NCI-H2081 treated with DMSO at 0.1 percent for 48 hours (cell line): ENCODE measurements around the gene SDHA.
"Not testable (repeated sequence)": the region's sequence is repeated elsewhere in the genome, so short reads cannot be mapped to it uniquely, and the experiment has no call there.

Source experiments
- DNase-seq: peaks from one replicate; lab custom pipeline; 2025; lab: John Stamatoyannopoulos, UW

SDHA gene

DNA sequence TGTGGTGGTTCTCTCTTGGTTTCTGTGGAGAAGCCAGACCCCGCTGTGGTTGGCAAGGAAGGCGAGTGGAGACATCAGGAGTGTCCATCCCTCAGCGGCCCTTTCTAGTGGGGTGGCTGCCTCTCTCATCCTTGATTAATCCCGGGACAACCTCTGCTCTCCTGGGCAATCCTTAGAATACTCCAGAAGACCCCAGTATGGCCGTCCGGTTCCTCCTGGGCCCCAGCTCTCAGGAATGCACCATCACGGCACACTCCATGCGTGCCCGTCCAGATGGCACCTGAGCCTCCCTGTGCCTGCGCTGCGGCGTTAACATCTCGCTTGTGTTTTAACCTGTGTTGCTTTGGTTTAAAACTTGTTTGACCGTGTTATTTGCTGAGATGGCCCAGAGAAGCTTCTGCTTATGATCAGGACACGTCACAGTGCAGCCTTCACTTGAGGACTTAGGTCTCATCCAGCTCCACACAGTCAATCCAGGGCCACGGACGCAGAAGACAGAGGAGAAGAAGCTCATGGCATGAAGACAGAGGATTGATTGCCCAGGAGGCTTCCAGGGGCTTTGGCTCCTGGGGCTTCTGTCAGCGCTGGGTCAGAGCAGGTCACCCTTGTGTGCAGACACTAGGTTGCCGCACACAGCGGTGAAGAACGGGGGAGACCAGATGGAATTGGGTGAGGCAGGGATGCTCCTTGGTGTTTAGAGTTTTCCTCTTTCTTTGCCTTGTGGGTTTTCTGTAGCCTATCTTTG is 82.7 kb downstream of the SDHA start:
- DNase-seq = not testable (repeated sequence)

DNA sequence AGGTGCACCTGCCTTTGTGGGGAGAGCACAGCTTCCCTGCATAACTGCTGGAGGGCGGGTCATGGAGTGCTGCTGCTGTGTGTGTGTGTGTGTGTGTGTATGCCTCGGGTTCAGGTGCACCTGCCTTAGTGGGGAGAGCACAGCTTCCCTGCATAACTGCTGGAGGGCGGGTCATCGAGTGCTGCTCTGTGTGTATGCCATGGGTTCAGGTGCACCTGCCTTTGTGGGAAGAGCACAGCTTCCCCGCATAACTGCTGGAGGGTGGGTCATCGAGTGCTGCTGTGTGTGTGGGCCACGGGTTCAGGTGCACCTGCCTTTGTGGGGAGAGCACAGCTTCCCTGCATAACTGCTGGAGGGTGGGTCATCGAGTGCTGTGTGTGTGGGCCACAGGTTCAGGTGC is 84.3 kb downstream of the SDHA start:
- not testable (repeated sequence) for DNase-seq

DNA sequence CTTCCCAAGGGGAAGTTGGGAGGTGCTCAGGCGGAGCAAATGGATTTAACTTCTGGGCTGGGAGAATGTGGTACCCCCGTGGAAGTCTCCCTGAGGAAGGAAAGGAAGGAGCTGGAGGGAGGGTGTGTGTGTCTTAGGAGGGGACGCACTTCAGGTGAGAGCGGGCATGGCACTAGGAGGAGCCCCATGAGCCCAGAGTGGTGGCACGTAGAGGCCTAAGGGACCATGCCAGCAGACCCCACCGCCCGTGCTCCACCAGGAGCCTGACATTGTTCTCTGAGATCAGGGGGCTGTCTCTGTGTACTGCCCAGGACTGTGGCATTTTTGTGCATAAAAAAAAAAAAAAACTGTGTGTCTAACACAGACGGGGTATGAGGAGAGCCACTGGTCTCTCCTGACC is 84.8 kb downstream of the SDHA start:
- no peak for DNase-seq

DNA sequence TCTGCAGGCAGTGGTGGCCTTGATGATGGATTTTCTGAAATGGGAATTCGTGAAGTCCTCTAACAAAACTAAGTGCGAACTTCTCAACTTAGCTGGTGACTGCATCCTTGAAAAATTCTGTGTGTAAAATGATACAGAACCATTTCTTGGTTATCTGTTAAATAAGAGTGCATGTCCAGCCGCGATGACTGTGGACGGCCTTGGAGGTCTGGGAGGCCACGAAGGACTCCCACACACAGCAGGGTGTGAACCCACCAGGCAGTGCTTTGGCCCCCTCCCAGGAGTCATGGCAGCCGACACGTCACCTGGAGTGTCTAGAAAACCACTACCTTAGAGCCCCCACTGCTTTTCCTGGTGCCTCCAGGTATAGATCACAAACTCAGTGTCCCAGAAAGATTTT is 85.6 kb downstream of the SDHA start:
- DNase-seq = not testable (repeated sequence)

DNA sequence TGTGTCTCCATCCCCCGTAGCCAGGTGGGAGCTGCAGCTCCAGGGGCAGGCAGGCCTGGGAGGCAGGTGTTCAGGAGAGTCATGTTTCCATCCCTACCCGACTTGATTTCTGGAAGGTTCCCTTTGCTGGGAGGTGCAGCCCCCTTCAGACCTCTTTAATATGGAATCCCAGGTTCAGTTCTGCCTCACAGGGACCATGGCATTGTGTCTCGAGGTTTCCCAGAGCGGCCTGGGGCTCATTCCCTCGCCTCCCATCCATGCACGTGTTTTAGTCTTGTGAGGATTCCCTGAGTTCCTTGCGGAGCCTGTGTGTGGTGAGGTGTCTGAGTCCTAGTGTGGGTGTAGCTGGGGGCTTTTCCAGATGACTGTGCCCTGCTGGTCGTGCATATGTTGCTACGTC is 86.9 kb downstream of the SDHA start:
- no peak for DNase-seq

DNA sequence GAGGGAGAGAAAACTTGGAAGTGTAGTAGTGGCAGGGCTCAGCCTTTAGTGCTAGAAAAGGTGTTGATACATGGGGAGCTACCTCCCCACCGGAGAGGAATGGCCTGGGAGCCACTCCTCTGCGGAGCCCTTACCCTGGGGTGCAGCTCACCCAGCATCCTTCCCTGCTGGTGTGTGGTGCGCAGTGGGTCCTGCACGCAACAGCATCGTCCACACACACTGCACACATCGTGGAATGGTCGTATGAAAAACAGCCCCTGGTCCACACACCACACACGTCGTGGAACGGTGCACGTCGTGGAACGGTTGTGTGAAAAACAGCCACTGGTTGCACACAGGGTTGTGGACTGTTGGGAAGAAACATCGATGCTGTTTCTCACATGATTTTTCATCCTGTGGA is 87.3 kb downstream of the SDHA start:
- no peak for DNase-seq

DNA sequence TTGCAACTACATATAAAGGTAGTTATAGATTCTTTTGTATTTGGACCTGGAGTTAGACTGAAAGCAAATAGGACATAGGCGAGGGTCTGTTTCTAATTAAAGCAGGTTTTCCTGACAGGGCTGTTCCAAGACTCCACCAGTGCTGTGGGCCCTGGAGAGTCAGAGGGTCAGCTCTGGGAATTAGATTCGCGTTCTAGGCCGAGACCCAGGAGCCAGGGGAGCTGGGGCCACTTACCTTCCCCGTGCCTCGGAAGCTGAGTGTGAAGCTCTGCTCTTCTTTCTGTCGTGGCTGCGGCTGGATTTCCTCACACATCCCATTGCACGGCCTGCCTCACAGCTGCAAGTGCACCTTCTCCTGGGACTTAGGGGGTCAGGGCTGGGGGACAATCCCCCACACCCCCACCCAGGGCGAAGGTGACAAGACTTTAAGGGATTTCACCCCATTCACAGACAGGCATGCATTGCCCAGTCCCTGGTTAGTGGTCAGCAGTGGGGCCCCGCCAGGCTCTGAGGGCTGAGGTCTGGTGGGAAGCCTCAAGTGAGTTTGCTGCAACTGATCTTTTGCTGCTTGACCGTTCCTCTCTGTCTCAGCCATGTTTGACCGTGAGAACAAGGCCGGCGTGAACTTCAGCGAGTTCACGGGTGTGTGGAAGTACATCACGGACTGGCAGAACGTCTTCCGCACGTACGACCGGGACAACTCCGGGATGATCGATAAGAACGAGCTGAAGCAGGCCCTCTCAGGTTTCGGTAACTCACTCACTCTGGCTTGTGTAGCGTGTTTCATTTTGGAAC is 88.1 kb downstream of the SDHA start:
- DNase-seq = no peak
